GM10248 (cell line): ENCODE data around the gene CCDC34.

Source experiments
- CTCF ChIA-PET: fragments of 300-600 bp; sonication (Branson Sonifier 250); formaldehyde crosslinking; extraction: SDS; loops from one replicate; lab custom pipeline; 2021; ENCODE audit warnings: antibody characterized with exemption; lab: Yijun Ruan, JAX
- POLR2A ChIA-PET: fragments of 350-650 bp; sonication (Branson Sonifier 250); formaldehyde crosslinking; extraction: SDS; loops from one replicate; lab custom pipeline; 2020; ENCODE audit warnings: antibody characterized with exemption; lab: Yijun Ruan, JAX
- DNase-seq: peaks from one replicate; pipeline ENCODE4 v3.0.0; 2012; ENCODE audit errors: extremely low spot score
- CTCF ChIP-seq: IDR thresholded peaks from 2 replicates; pipeline ENCODE4 v1.5.1; 2012; ENCODE audit warnings: mild to moderate bottlenecking, low read depth; ENCODE audit errors: extremely low read depth, missing control alignments, control extremely low read depth

The CCDC34 gene

DNA sequence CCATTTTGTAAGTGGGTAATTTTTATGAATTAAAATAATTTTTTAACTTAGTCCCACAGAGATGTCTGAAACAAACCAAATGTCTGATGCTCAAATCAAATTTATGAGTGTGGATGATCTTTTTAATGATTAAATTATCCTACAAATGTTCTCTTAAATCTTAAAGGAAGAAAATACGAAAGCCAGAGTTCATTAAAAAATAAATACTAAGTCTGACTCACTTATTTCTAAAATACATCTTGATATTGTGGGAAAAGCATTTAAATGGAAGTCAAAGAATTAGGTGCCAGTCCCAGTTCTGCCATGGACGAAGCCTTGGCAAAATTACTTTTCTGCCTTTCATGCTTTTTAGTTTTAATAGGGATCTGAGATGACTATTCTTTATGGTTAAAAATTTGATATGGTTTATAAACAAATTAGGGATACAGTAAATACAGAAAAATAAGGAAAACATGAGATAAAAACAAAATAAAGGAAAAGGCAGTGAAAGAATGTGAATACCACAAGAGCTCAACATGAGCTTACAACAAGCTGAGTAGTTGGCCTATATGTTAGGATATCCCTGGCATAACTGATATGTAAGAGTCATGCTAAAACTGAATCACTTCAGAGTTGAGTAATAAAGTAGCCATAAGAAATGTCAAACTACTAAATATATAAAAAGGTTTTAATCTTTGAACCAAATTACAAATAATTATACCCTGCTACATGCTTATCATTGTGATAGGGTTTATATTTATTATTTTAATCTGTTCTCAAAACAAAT is 9.2 kb downstream of the CCDC34 start:
- POLR2A ChIA-PET, result no interaction called here
- TF ChIP-seq CTCF, result no peak
- CTCF ChIA-PET, result no interaction called here
- DNase-seq, result no peak

DNA sequence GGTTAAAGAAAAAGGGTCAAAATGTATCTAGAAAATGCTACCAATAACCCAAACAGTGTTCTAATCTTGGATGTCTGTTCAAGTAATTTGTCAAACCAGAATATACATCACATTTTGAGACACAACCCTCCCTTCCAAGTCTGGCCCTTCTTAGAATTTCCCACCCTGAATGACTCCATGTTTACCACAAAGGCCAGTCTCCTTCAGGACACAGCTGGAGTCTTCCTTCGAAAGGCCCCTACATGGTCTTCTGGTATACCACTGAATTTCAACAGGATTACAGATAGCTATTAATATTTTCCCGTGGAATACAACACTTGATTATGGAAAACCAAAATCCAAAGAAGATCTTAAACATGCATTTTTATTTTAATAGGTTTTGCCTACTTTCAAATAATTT is 10.2 kb downstream of the CCDC34 start:
- no peak for DNase-seq
- ChIA-PET CTCF (no interaction called here), POLR2A (no interaction called here)
- no peak for TF ChIP-seq CTCF

DNA sequence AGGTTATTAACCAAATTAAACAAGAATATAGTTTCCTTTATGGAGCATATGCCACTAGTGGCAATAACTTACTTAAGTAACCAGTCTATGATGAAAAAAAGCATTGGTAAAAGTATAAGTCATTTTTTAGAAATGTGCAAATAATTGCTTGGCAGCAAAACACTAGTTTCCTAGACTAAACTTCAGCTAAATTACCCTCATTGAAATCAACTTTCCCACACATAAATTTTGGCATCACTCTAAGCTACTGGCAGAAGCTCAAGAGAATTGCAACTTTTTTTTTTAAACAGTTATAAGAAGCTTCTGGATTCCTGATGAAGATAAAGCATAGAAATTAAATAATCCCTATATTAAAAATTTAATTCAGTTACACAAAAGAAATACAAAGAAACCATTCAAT is 12.5 kb downstream of the CCDC34 start:
- ChIA-PET POLR2A (no interaction called here), CTCF (interaction anchor here (1.0 to 1.5 kb wide), 3 partner anchors 9 to 54 kb away, joined by 3 to 4 read pairs (median 3); no protein-coding TSS in a partner anchor)
- no peak for DNase-seq
- no peak for TF ChIP-seq CTCF

DNA sequence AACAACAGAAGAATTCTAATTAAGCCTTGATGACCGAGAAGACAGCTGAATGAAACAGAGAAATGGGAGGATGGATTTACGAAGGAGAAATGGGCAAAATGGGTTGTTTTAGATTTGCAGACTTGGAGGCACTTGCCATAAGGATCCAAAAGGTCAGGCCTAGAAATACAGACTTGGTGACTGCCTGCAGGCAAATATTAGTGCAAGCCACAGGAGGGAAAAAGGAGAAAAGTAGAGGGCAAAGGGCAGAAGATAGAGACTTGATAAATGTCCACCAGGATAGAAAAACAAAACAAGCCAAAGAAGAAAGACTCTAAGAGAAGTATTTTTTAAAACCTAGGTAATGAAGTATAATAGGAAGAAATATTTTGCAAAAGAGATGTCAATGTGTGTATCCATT is 13.1 kb downstream of the CCDC34 start:
- no peak for TF ChIP-seq CTCF
- no peak for DNase-seq
- ChIA-PET POLR2A (no interaction called here), CTCF (interaction anchor here (1.2 to 1.5 kb wide), 2 partner anchors 9 to 20 kb away, joined by 3 to 4 read pairs; no protein-coding TSS in a partner anchor)

DNA sequence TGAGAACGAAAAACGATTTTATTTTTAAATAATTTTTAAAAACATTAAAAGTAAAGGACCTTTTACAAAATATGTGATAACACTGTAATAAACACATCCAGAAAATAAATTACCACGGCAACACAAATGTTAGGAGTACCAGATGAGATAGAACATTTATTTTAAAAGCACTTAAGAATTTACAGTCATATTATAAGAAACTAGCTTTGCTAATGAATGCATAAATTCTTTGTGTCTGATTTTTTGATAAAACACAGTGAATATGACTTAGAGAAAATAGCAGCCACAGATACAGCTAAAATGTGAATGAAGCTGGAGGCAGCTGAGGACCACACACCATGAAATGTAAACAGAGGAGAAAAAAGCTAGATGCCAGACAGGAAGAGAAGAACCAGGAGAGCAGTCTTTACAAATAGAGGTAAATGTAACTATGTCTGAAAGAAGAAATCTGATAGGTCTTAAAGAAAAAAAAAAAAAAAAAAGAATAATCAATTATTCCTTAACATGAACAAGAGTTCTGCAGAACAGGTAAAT is 14.6 kb downstream of the CCDC34 start:
- no peak for TF ChIP-seq CTCF
- CTCF ChIA-PET, result no interaction called here
- POLR2A ChIA-PET, result no interaction called here
- no peak for DNase-seq

DNA sequence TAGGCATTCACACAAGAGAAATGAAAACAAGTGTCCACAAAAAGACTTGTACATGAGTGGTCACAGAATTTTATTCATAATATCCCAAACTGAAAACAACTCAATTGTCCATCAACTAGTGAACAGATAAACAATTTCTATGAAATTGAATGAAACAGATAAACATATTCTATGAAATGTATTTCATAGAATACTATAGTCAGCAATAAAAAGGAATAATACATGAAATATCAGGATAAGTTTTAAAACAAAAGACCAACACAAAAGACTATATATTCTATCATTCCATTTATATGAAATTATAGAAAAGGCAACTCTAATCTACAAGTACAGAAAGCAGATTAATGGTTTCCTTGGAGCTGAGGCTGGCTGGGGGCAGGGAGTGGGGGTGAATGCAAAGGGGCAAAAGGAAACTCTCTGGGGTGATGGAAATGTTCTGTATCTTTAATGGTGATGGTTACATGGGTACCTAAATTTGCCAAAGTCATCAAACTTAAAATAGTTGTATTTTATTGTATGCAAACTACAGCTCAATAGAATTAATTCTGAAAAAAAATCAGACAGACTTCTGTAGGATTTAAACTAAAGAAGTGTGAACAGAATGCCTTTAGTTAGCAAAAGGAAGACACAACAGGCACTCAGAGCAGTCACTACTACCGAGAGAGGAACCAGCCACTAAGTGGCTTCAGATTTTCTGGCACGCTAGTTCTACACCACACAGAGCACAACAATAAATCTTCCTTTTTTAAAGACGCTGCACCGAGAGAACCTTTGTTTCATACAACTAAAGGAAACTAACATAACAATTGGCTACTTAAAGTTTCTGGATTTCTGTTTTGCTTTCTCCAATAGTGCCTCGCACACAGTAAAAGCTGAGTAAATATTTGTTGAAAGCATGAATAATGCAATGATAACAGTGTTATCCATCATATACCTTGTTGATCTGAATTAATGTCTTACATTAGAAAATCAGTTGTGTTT is 15.4 kb downstream of the CCDC34 start:
- TF ChIP-seq CTCF, result no peak
- DNase-seq, result no peak
- CTCF ChIA-PET, result no interaction called here
- POLR2A ChIA-PET, result no interaction called here
